Liver (tissue), 9 donors: Measurements from ENCODE around the gene DGKA. TPM values are rescaled to one million over a fixed set of nuclear protein-coding genes. Genes with fewer than 3 reads are reported as not detected.
A peak's percentile ranks its signal among the peaks of the same experiment; 100 is the strongest.

ENCODE experiments used
- DNase-seq: peaks from one replicate; pipeline ENCODE4 v3.0.0-alpha.2; 2017; ENCODE audit warnings: low spot score
- H3K27ac ChIP-seq, 2 donors: one replicate each; pipeline ENCODE4 v1.7.0; 2013; ENCODE audit warnings: inconsistent platforms in 2 of 2, low read length in 2 of 2, control low read depth in 1 of 2, low read depth in 1 of 2, mild to moderate bottlenecking in 1 of 2
- H3K27me3 ChIP-seq, 4 donors: one replicate each; pipeline versions ENCODE4 v1.6.1 to v1.7.0; 2013; ENCODE audit warnings: low read length in 3 of 4, inconsistent platforms in 1 of 4, mild to moderate bottlenecking in 1 of 4, moderate library complexity in 1 of 4; ENCODE audit not compliant: control insufficient read depth in 4 of 4, insufficient read depth in 4 of 4
- H3K36me3 ChIP-seq, 4 donors: one replicate each; pipeline versions ENCODE4 v1.6.1 to v1.7.0; 2013; ENCODE audit warnings: low read length in 3 of 4, mild to moderate bottlenecking in 3 of 4, low read depth in 1 of 4, moderate library complexity in 1 of 4; ENCODE audit not compliant: control insufficient read depth in 4 of 4, insufficient read depth in 3 of 4
- H3K4me1 ChIP-seq, 4 donors: one replicate each; pipeline versions ENCODE4 v1.6.1 to v1.7.0; 2013; ENCODE audit warnings: low read length in 3 of 4, mild to moderate bottlenecking in 3 of 4, moderate library complexity in 1 of 4; ENCODE audit not compliant: control insufficient read depth in 4 of 4, insufficient read depth in 4 of 4
- H3K4me3 ChIP-seq, 3 donors: one replicate each; pipeline versions ENCODE4 v1.6.1 to v1.7.0; 2013; ENCODE audit warnings: low read length in 3 of 3, control low read depth in 1 of 3, low read depth in 1 of 3, mild to moderate bottlenecking in 1 of 3
- H3K9ac ChIP-seq, 2 donors: one replicate each; pipeline ENCODE4 v1.7.0; 2013; ENCODE audit warnings: low read length in 2 of 2, mild to moderate bottlenecking in 2 of 2, moderate library complexity in 2 of 2, control low read depth in 1 of 2, low read depth in 1 of 2
- H3K9me3 ChIP-seq, 4 donors: one replicate each; pipeline versions ENCODE4 v1.6.1 to v1.7.0; 2013; ENCODE audit warnings: low read length in 3 of 4; ENCODE audit not compliant: control insufficient read depth in 4 of 4
- ATF3 ChIP-seq: IDR thresholded peaks from 2 replicates; pipeline ENCODE4 v1.6.1; 2016; ENCODE audit warnings: antibody characterized with exemption
- CTCF ChIP-seq: fragments of 150-350 bp; IDR thresholded peaks from 2 replicates; pipeline ENCODE4 v1.5.1; 2017; ENCODE audit warnings: improper control_type of control experiment, low read depth, low read length; ENCODE audit not compliant: missing input control
- EGR1 ChIP-seq, 2 donors: IDR thresholded peaks; 2 replicates each; pipeline ENCODE4 v1.6.1; 2016 to 2018; ENCODE audit warnings: antibody characterized with exemption in 2 of 2, low read depth in 2 of 2
- FOXA1 ChIP-seq: IDR thresholded peaks from 2 replicates; pipeline ENCODE4 v1.6.1; 2016; ENCODE audit warnings: antibody characterized with exemption
- FOXA2 ChIP-seq: IDR thresholded peaks from 2 replicates; pipeline ENCODE4 v1.6.1; 2016; ENCODE audit warnings: antibody characterized with exemption
- GABPA ChIP-seq, 2 donors: IDR thresholded peaks in 1 of 2; conservative IDR thresholded peaks in 1 of 2; 2 replicates each; pipeline ENCODE4 v1.6.1; 2016; ENCODE audit warnings: antibody characterized with exemption in 2 of 2, mild to moderate bottlenecking in 1 of 2, moderate library complexity in 1 of 2
- HNF4A ChIP-seq, 2 donors: conservative IDR thresholded peaks; 2 replicates each; pipeline ENCODE4 v1.6.1; 2016; ENCODE audit warnings: antibody characterized with exemption in 2 of 2, mild to moderate bottlenecking in 2 of 2
- HNF4G ChIP-seq: IDR thresholded peaks from 2 replicates; pipeline ENCODE4 v1.6.1; 2016; ENCODE audit warnings: antibody characterized with exemption
- JUND ChIP-seq, 2 donors: IDR thresholded peaks; 2 replicates each; pipeline ENCODE4 v1.6.1; 2016; ENCODE audit warnings: antibody characterized with exemption in 2 of 2
- MAX ChIP-seq: IDR thresholded peaks from 2 replicates; pipeline ENCODE4 v1.6.1; 2016; ENCODE audit warnings: antibody characterized with exemption
- NR2F2 ChIP-seq: IDR thresholded peaks from 2 replicates; pipeline ENCODE4 v1.6.1; 2016; ENCODE audit warnings: antibody characterized with exemption
- RAD21 ChIP-seq, 2 donors: IDR thresholded peaks; 2 replicates each; pipeline ENCODE4 v1.6.1; 2016; ENCODE audit warnings: antibody characterized with exemption in 2 of 2, mild to moderate bottlenecking in 2 of 2
- REST ChIP-seq: IDR thresholded peaks from 2 replicates; pipeline ENCODE4 v1.6.1; 2016; ENCODE audit warnings: antibody characterized with exemption, mild to moderate bottlenecking
- RXRA ChIP-seq, 2 donors: IDR thresholded peaks; 2 replicates each; pipeline ENCODE4 v1.6.1; 2017 to 2018; ENCODE audit warnings: antibody characterized with exemption in 2 of 2, mild to moderate bottlenecking in 1 of 2
- SP1 ChIP-seq: IDR thresholded peaks from 2 replicates; pipeline ENCODE4 v1.6.1; 2018; ENCODE audit warnings: antibody characterized with exemption, mild to moderate bottlenecking
- TAF1 ChIP-seq: conservative IDR thresholded peaks from 2 replicates; pipeline ENCODE4 v1.6.1; 2016; ENCODE audit warnings: antibody characterized with exemption, mild to moderate bottlenecking
- YY1 ChIP-seq: IDR thresholded peaks from 2 replicates; pipeline ENCODE4 v1.6.1; 2016; ENCODE audit warnings: antibody characterized with exemption, mild to moderate bottlenecking
- ZBTB33 ChIP-seq: IDR thresholded peaks from 2 replicates; pipeline ENCODE4 v1.6.1; 2016; ENCODE audit warnings: antibody characterized with exemption
- WGBS: extraction: QIAGEN DNeasy Blood & Tissue Kit; methylation state at CpG from one replicate; pipeline ENCODE4 v1.1.7; 2013; 5-methylcytosine and 5-hydroxymethylcytosine counted together
- polyA plus RNA-seq, 2 donors: library from polyadenylated mRNA; stranded (reverse) in 1 of 2; unstranded in 1 of 2; fragments of 200-250 nt in 1 of 2; fragments of >200 nt in 1 of 2; fragmentation: Nextera tagmentation in 1 of 2; extraction: Ambion mirVana in 1 of 2; gene quantifications; one replicate each; pipeline versions ENCODE4 v1.2.1 to v1.2.3, GENCODE V29; 2013 to 2015
- total RNA-seq, 2 donors: library from RNA; depleted of rRNA; stranded (reverse); fragments of >200 nt; gene quantifications; one replicate each; pipeline ENCODE4 v1.2.3, GENCODE V29; 2014
- donor health status: healthy.
- donor health status: healthy.
- donor health status: healthy.
- donor health status: healthy.
- donor health status: healthy.

The DGKA gene
- total and polyA plus RNA-seq, 4 donors: 2.1 to 10.5 (median 5.1) TPM

GRCh38 chr12:55909513-55909884, 21.5 kb upstream of the DGKA start:
- WGBS: 21% methylated on average over 2 of the region's 2 CpGs
- Histone ChIP-seq H3K27me3 (no peaks in the 10 kb centered on the region), H3K9ac (no peak overlapping the region), H3K27ac (peak overlapping the region; percentile 9 to 31), H3K4me3 (no peak overlapping the region), H3K4me1 (peaks cover 9 to 25% (median 13%) of the 10 kb centered on the region in 4 donors), H3K36me3 (peaks cover 0 to 2% (median under 1%) of the 10 kb centered on the region in 4 donors), H3K9me3 (no peaks in the 10 kb centered on the region)
- TF ChIP-seq FOXA2 (no peak), HNF4A (conservative IDR thresholded peaks at IDR 0.05) (peak in 1 of 2 donors; percentile 7), CTCF (no peak)
- no peak for DNase-seq

- Histone ChIP-seq H3K9ac (no peak overlapping the region), H3K4me3 (no peak overlapping the region), H3K4me1 (peaks cover 14 to 29% (median 15%) of the 10 kb centered on the region in 4 donors), H3K9me3 (no peaks in the 10 kb centered on the region), H3K27me3 (no peaks in the 10 kb centered on the region), H3K27ac (no peak overlapping the region), H3K36me3 (peaks cover 0 to 4% (median 2%) of the 10 kb centered on the region in 4 donors)
- DNase-seq: no peak
- 81% methylated on average over 4 of the region's 4 CpGs for WGBS
- TF ChIP-seq ATF3: no peak
- TF ChIP-seq RAD21 (IDR thresholded peaks at IDR 0.05): no peak
- no peak for TF ChIP-seq FOXA2
- no peak for TF ChIP-seq ZBTB33
- TF ChIP-seq MAX: no peak
- TF ChIP-seq HNF4G: no peak
- TF ChIP-seq GABPA (IDR thresholded peaks at IDR 0.05 in 1 of 2, conservative IDR thresholded peaks at IDR 0.05 in 1 of 2): no peak
- no peak for TF ChIP-seq REST
- TF ChIP-seq EGR1 (IDR thresholded peaks at IDR 0.05; ENCODE audit: low read depth in 2 of 2): no peak
- TF ChIP-seq FOXA1: no peak
- no peak for TF ChIP-seq YY1
- TF ChIP-seq SP1: no peak
- no peak for TF ChIP-seq NR2F2
- TF ChIP-seq JUND (IDR thresholded peaks at IDR 0.05): no peak
- TF ChIP-seq HNF4A (conservative IDR thresholded peaks at IDR 0.05): no peak
- TF ChIP-seq RXRA (IDR thresholded peaks at IDR 0.05): no peak
- TF ChIP-seq CTCF: no peak
- TF ChIP-seq TAF1: no peak
These were observed 18.1 kb upstream of the DGKA start for GRCh38 chr12:55912908-55913307.
